Measurements from ENCODE around the gene STK32B. TPM values are rescaled to one million over a fixed set of nuclear protein-coding genes. Genes with fewer than 3 reads are reported as not detected.

Gene STK32B
- total and polyA plus RNA-seq, 10 donors, result 0.03 to 0.87 (median 0.36) TPM

DNA sequence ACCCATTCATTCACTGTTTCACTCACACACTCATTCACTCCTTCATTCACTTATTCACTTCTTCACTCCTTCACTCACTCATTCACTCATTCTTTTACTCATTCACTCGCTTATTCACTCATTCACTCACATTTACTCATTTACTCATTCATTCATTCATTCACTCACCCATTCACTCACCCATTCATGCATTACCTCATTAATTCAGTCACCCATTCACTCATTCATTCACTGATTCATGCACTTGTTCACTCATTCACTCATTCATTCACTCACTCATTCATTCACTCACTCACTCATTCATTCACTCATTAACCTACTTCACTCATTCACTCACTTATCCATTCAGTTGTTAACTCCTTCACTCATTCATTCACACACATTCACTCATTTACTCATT lies 70.8 kb downstream of the STK32B start:
- Histone ChIP-seq H3K27me3 (replicated peaks in 1 of 7) (peaks cover 0 to 14% (median 0%) of the 10 kb centered on the region in 7 donors), H3K4me3 (no peak overlapping the region), H3K4me1 (no peaks in the 10 kb centered on the region), H3K27ac (no peak overlapping the region), H3K36me3 (no peaks in the 10 kb centered on the region), H3K9me3 (no peaks in the 10 kb centered on the region)
- 87 to 98% (median 92%) methylated on average over 1 of the region's 1 CpG for WGBS, 5 donors
- TF ChIP-seq POLR2A (IDR thresholded peaks at IDR 0.05) (no peak), POLR2AphosphoS5 (IDR thresholded peaks at IDR 0.05) (no peak)
- TF ChIP-seq, protein P1, sequence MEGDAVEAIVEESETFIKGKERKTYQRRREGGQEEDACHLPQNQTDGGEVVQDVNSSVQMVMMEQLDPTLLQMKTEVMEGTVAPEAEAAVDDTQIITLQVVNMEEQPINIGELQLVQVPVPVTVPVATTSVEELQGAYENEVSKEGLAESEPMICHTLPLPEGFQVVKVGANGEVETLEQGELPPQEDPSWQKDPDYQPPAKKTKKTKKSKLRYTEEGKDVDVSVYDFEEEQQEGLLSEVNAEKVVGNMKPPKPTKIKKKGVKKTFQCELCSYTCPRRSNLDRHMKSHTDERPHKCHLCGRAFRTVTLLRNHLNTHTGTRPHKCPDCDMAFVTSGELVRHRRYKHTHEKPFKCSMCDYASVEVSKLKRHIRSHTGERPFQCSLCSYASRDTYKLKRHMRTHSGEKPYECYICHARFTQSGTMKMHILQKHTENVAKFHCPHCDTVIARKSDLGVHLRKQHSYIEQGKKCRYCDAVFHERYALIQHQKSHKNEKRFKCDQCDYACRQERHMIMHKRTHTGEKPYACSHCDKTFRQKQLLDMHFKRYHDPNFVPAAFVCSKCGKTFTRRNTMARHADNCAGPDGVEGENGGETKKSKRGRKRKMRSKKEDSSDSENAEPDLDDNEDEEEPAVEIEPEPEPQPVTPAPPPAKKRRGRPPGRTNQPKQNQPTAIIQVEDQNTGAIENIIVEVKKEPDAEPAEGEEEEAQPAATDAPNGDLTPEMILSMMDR (IDR thresholded peaks at IDR 0.05 in 8 of 11, conservative IDR thresholded peaks at IDR 0.05 in 3 of 11), result no peak
- no peak for DNase-seq
- intact Hi-C loops (cut with DNase I; ENCODE audit: low total_unique reads), result no loop called here

- no peak overlapping the region for H3K4me3 ChIP-seq
- TF ChIP-seq POLR2AphosphoS5 (IDR thresholded peaks at IDR 0.05) (no peak), POLR2A (IDR thresholded peaks at IDR 0.05) (no peak)
- TF ChIP-seq, protein P1 (IDR thresholded peaks at IDR 0.05 in 8 of 11, conservative IDR thresholded peaks at IDR 0.05 in 3 of 11), result no peak
Measured at GRCh38 chr4:5124876-5125275, 73.6 kb downstream of the STK32B start.

DNA sequence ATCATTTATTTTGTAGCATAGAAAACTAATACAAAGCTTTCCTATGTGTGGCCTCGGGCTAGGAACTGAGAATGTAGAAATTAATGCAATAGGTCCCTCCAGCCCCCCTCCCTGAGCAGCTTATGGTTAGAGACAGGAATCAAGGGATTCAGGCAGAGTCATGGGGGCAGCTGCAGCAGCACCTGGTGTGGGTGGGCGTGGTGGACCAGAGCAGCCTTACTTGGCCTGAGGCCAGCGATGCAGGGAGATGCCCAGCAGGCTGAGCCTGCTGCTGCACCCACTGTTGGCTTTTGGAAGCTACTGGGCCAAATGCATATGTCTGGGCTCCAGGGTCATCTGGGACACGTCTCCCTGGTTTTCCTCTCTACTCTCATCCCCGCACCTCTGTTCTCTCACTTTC lies 74.0 kb downstream of the STK32B start:
- Histone ChIP-seq H3K27ac (no peak overlapping the region), H3K4me1 (no peaks in the 10 kb centered on the region), H3K4me3 (no peak overlapping the region), H3K9me3 (no peaks in the 10 kb centered on the region), H3K27me3 (replicated peaks in 1 of 7) (peaks cover 0 to 37% (median 0%) of the 10 kb centered on the region in 7 donors), H3K36me3 (no peaks in the 10 kb centered on the region)
- intact Hi-C loops (cut with DNase I; ENCODE audit: low total_unique reads), result no loop called here
- no peak for DNase-seq
- TF ChIP-seq POLR2AphosphoS5 (IDR thresholded peaks at IDR 0.05) (no peak), POLR2A (IDR thresholded peaks at IDR 0.05) (no peak)
- TF ChIP-seq, protein P1 (IDR thresholded peaks at IDR 0.05 in 8 of 11, conservative IDR thresholded peaks at IDR 0.05 in 3 of 11), result no peak
- 69 to 83% (median 73%) methylated on average over 5 of the region's 5 CpGs for WGBS, 5 donors

More at GRCh38 chr4:5124876-5125275, 73.6 kb downstream of the STK32B start:
- Histone ChIP-seq H3K27me3 (replicated peaks in 1 of 7) (peaks cover 0 to 33% (median 0%) of the 10 kb centered on the region in 7 donors), H3K9me3 (no peaks in the 10 kb centered on the region), H3K36me3 (no peaks in the 10 kb centered on the region), H3K27ac (no peak overlapping the region), H3K4me1 (no peaks in the 10 kb centered on the region)
- intact Hi-C loops (cut with DNase I; ENCODE audit: low total_unique reads), result no loop called here
- 77 to 92% (median 90%) methylated on average over 2 of the region's 2 CpGs for WGBS, 5 donors
- DNase-seq, result no peak

DNA sequence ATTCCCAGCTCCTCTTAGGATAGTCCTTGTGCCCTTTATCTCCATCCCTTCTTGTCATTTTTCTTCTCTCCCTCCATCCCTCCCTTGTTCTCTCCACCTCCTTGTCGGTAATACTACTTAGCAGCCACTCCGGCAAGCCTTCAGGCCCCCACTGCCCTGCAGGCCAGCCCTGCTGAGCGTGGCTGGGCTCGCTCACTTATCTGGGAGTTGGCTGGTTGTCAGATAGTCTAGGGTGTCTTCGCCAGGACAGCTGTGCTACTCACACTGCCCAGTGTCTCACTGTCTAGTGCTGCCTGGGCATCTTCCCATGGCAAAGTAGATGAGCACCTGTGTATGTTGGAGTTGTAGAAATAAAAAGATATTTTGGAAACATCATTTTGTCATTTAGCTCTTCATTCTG lies 75.0 kb downstream of the STK32B start:
- H3K36me3 ChIP-seq, result no peaks in the 10 kb centered on the region
- TF ChIP-seq POLR2A (IDR thresholded peaks at IDR 0.05) (no peak), POLR2AphosphoS5 (IDR thresholded peaks at IDR 0.05) (no peak)
- TF ChIP-seq, protein P1 (IDR thresholded peaks at IDR 0.05 in 8 of 11, conservative IDR thresholded peaks at IDR 0.05 in 3 of 11), result no peak
- intact Hi-C loops (cut with DNase I; ENCODE audit: low total_unique reads), result no loop called here

More for the DNA sequence above, 75.0 kb downstream of the STK32B start:
- Histone ChIP-seq H3K27ac (no peak overlapping the region), H3K4me3 (no peak overlapping the region), H3K27me3 (replicated peaks in 1 of 7) (peaks cover 0 to 47% (median 0%) of the 10 kb centered on the region in 7 donors), H3K9me3 (peaks cover 0 to under 1% (median 0%) of the 10 kb centered on the region in 8 donors), H3K4me1 (no peaks in the 10 kb centered on the region)
- DNase-seq, result no peak
- WGBS, 5 donors, result 82 to 90% (median 83%) methylated on average over 5 of the region's 5 CpGs

All from spleen (tissue), 11 donors.